IPS-NIHi11 (cell line): ENCODE data around the gene DNAAF3.
"Not testable (repeated sequence)": the region's sequence is repeated elsewhere in the genome, so short reads cannot be mapped to it uniquely, and the experiment has no call there.

Experiments used
- DNase-seq: peaks from one replicate; pipeline ENCODE4 v3.0.0; 2012; ENCODE audit warnings: mixed read lengths, low spot score

Gene DNAAF3

GRCh38 chr19:55166530-55167268 is at the start of gene DNAAF3:
Gene DNAAF3 (minus strand): TSS chr19:55166613. CDS start chr19:55166413, 200 bp downstream.
- DNase-seq: peak; percentile 97

DNA sequence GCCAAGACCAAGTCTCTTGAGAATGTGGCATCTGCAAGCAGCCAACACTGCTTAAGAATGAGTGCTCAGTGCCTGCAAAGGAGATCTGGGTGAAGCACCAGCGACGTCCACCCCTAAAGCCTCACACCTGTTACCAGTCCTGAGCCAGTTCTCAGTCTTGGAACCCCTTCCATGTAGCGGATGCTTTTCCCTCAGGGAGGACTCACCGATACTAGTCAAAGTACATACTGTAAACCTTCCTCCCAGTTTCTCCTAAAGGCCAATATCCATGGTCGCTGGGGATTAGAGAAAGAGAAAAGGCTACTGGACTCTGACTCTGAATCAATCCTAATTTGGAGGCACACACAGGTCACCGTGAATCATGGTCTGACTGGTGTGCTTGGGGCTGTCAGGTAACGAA is 47.1 kb upstream of the DNAAF3 start:
- no peak for DNase-seq

- DNase-seq: peak; percentile 24
Observed at GRCh38 chr19:55212447-55212846, 46.0 kb upstream of the DNAAF3 start.

DNA sequence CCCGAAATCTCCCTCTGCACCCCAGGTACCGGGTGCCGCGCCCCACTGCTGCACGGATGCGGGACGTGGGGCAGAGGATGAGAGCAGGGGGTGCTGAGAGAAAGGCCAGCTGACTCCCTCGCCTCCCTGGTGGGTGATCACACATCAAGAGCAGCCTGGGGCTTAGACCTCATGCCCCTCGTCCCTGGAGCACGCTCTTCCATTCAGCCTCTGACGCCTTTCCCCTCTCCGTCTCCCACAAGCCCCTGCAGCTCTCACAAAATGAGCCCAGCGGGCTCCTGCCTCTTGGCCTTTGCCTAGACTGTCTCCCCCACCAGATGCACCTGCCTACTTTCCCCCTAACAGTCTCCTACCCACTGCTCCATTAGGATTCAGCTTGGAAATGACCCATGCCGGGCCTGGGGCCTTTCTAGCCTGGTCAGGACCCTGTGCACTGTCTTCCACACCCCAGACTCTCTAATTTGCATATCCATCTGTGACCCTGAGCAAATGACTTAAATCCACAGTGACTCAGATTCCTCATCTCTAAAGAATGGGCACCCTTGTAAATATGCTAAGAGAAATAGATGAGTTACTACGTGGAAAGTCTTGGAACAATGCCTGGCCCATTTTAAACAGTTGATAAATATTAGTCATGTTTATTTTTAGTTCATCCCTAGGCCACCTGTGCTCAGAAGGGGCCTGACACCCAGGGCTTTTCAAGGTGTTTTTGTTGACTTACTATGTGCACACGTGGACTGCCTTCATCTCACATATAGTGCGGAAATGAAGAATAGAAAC is 43.5 kb upstream of the DNAAF3 start:
- DNase-seq: no peak

DNA sequence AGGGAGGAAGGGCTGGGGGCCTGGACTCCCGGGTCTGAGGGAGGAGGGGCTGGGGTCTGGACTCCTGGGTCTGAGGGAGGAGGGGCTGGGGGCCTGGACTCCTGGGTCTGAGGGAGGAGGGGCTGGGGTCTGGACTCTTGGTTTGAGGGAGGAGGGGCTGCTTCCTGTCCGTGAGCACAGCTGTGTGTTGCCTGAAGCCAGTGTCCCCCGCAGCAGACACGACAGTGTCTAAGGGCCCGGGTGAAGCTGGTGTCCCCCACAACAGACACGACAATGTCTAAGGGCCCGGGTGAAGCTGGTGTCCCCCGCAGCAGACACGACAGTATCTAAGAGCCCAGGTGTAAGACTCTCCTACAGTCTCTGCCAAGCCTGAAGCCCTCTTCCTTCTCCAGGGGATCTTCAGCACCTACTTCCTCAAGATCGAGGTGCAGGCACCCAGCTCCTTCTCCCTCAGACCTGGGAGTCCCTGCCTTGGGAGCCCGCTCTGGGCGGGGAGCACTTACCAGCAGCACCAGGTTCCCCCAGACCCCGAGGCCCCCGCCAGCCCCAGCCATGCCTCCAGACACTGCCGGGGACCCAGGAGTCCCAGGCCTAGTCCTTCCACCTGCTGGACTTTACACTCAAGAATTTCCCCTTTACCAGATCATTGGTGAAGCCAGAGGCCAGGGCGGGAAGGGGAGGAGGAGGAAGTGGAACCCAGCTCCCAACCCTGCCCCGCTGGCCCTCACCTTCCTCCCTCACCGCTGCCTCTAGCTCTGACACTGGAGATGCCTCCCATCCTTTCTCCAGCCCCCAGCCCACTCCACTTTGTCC is 42.7 kb upstream of the DNAAF3 start, which contains the start of gene PTPRH:
PTPRH (minus strand) TSS at position 622 of the 813 bp plus-strand sequence; CDS start at position 554, 68 bp downstream.
- no peak for DNase-seq

GRCh38 chr19:55206664-55207500 is 40.5 kb upstream of the DNAAF3 start:
- DNase-seq: peak; percentile 98

DNA sequence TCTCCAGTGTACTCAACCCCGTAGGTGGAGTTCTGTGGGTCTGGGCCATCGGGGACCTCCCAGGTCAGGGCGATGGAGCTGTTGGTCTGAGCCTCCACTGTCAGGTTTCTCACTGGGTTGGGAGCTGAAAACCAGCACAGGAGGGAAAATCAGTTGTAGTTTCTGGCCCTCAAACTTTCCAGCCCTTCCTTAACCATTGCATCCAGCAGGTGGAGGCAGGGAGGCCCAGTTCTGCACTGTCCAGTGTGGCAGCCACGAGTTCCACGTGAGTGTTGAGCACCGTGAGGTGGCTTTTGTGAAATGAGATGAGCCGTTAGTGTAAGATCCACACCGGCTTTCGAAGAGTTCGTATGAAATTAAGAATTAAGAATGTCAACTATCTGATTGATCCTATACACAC is 35.8 kb upstream of the DNAAF3 start:
- not testable (repeated sequence) for DNase-seq

DNA sequence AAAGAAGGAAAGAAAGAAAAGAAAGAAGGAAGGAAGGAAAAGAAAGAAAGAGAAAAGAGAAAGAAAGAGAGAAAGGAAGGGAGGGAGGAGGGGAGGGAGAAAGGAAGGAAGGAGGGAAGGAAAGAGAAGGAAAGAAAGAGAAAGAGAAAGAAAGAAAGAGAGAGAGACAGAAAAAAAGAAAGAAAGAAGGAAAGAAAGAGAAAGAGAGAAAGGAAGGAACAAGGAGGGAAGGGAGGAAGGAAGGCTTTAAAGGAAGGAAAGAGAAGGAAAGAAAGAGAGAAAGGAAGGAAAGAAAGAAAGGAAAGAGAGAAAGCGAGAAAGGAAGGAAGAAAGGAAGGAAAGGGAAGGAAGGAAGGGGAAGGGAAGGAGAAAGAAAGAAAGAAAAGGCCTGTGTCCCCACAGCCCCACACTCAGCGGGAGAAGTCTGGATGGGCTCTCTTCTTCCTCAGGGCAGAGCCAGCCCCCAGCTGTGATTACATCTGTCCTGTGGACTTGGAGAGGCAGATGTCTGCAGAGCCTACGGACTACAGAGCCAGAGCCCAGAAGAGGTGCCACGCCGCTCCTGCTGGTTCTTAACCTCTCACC is 33.3 kb upstream of the DNAAF3 start:
- no peak for DNase-seq

- no peak for DNase-seq
Observed at GRCh38 chr19:55198651-55199050, 32.2 kb upstream of the DNAAF3 start.

GRCh38 chr19:55197528-55197927 is 31.1 kb upstream of the DNAAF3 start:
- no peak for DNase-seq

GRCh38 chr19:55196803-55197202 is 30.4 kb upstream of the DNAAF3 start:
- DNase-seq: no peak

GRCh38 chr19:55193481-55193880 is 27.1 kb upstream of the DNAAF3 start:
- no peak for DNase-seq

DNA sequence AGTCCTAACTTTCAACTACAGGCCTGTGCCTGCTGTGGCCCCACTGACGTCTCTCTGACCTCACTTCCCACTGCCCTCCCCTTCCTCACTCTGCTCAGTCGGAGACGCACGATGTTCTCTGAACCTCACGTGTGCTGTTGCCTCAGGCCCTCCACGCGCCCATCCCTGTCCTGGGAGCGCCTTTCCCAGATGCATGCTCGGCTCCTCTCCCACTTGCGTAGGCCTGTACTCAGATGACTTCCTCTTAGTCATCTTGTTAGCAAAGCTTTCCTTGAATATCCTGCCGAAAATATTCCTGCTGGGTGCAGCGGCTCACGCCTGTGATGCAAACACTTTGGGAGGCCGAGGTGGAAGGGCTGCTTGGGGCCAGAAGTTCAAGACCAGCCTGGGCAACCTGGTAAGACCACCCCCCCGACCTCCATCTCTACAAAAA is 23.0 kb upstream of the DNAAF3 start:
- DNase-seq: no peak

- DNase-seq: no peak
Observed at GRCh38 chr19:55188625-55189024, 22.2 kb upstream of the DNAAF3 start.

DNA sequence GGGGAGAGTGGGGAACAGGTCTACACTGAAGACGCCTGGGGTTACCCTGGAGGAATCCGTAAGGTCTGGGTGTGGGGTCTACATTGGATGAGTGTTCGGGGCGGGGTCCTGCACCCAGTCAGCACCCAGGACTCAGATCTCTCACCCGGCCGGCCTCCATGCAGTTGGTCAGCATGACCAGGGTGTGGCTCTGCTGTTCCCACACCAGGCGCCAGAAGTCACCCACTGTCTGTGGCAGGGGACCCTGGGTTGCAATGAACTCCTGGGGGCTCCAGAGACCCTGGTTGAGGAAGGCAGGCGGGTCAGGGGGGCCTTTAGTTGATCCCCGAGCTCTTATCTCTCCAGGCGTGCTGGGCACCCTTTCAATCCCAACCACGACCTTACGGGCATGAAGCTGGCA is 19.7 kb upstream of the DNAAF3 start:
- no peak for DNase-seq

DNA sequence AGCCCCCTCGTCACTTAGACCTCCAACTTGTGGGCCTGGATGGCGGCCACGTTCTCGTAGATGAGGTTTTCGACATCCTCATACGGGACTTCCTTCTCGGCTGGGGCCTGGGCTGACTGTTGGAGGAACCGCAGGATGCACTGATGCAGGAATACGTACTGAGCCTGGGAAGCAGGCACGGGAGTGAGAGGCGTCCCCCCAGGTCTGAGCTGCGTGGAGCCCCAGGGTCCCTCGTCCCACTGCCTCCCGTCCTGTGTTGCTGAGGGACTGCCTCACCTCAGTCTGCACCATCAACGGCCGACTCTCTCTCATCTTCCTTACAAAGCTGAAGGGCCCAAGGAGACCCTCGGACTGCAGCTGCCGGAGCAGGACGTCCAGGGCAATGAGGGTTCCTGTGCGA is 15.3 kb upstream of the DNAAF3 start:
- DNase-seq: no peak

- peak; percentile 97 for DNase-seq
Observed at GRCh38 chr19:55179606-55180484, 13.4 kb upstream of the DNAAF3 start, which contains the start of gene SYT5. Gene SYT5 (minus strand): TSS chr19:55180289. CDS start chr19:55179041, 1,248 bp downstream.

GRCh38 chr19:55178781-55179599 is 12.6 kb upstream of the DNAAF3 start:
- peak; percentile 89 for DNase-seq

- DNase-seq: no peak
Observed at GRCh38 chr19:55176076-55176475, 9.7 kb upstream of the DNAAF3 start.
